HEK293T (cell line): ENCODE results near the gene CHD5.
"Not testable (repeated sequence)": the region's sequence is repeated elsewhere in the genome, so short reads cannot be mapped to it uniquely, and the experiment has no call there.

ENCODE experiments used
- CTCF ChIA-PET: fragments of 350-600 bp; formaldehyde crosslinking; extraction: SDS; loops from one replicate; lab custom pipeline; 2021; ENCODE audit warnings: antibody characterized with exemption, inconsistent platforms; lab: Yijun Ruan, JAX
- POLR2A ChIA-PET: fragments of 350-600 bp; formaldehyde crosslinking; extraction: SDS; loops from one replicate; lab custom pipeline; 2020; ENCODE audit warnings: antibody characterized with exemption, inconsistent platforms; lab: Yijun Ruan, JAX
- DNase-seq: peaks from one replicate; pipeline ENCODE4 v3.0.0; 2012; ENCODE audit warnings: mixed read lengths; ENCODE audit errors: extremely low spot score
- ARNT ChIP-seq: fragments of 450-650 bp; IDR thresholded peaks from 2 replicates; pipeline ENCODE4 v1.6.1; 2017; ENCODE audit warnings: mild to moderate bottlenecking
- BHLHE40 ChIP-seq: fragments of 450-650 bp; IDR thresholded peaks from 2 replicates; pipeline ENCODE4 v1.6.1; 2016; ENCODE audit warnings: mild to moderate bottlenecking, moderate library complexity, borderline replicate concordance
- CTBP1 ChIP-seq: fragments of 450-650 bp; IDR thresholded peaks from 2 replicates; pipeline ENCODE4 v1.6.1; 2016; ENCODE audit warnings: borderline replicate concordance
- ELF4 ChIP-seq: fragments of 450-650 bp; IDR thresholded peaks from 2 replicates; pipeline ENCODE4 v1.6.1; 2017; ENCODE audit warnings: antibody characterized with exemption
- FOXA1 ChIP-seq: fragments of 450-650 bp; IDR thresholded peaks from 2 replicates; pipeline ENCODE4 v1.6.1; 2016; ENCODE audit warnings: mild to moderate bottlenecking
- FOXK2 ChIP-seq: fragments of 450-650 bp; IDR thresholded peaks from 2 replicates; pipeline ENCODE4 v1.6.1; 2016; ENCODE audit warnings: mild to moderate bottlenecking
- FOXM1 ChIP-seq: fragments of 450-650 bp; IDR thresholded peaks from 2 replicates; pipeline ENCODE4 v1.6.1; 2017; ENCODE audit warnings: mild to moderate bottlenecking, borderline replicate concordance
- HDGF ChIP-seq: fragments of 450-650 bp; IDR thresholded peaks from 2 replicates; pipeline ENCODE4 v1.6.1; 2017; ENCODE audit warnings: antibody characterized with exemption, borderline replicate concordance
- L3MBTL2 ChIP-seq: fragments of 450-650 bp; conservative IDR thresholded peaks from 2 replicates; pipeline ENCODE4 v1.6.1; 2016; ENCODE audit warnings: mild to moderate bottlenecking
- LEF1 ChIP-seq: fragments of 450-650 bp; IDR thresholded peaks from 2 replicates; pipeline ENCODE4 v1.6.1; 2017; ENCODE audit warnings: mild to moderate bottlenecking, borderline replicate concordance
- NFRKB ChIP-seq: fragments of 450-650 bp; IDR thresholded peaks from 2 replicates; pipeline ENCODE4 v1.6.1; 2016; ENCODE audit warnings: mild to moderate bottlenecking, moderate library complexity
- PKNOX1 ChIP-seq: fragments of 450-650 bp; IDR thresholded peaks from 2 replicates; pipeline ENCODE4 v1.6.1; 2016
- SP1 ChIP-seq: fragments of 450-650 bp; IDR thresholded peaks from 2 replicates; pipeline ENCODE4 v1.6.1; 2017
- SUZ12 ChIP-seq: fragments of 450-650 bp; IDR thresholded peaks from 2 replicates; pipeline ENCODE4 v1.6.1; 2016; ENCODE audit warnings: mild to moderate bottlenecking
- TARDBP ChIP-seq: fragments of 450-650 bp; IDR thresholded peaks from 2 replicates; pipeline ENCODE4 v1.6.1; 2016
- ZNF384 ChIP-seq: fragments of 450-650 bp; IDR thresholded peaks from 2 replicates; pipeline ENCODE4 v1.6.1; 2016

Gene CHD5

DNA sequence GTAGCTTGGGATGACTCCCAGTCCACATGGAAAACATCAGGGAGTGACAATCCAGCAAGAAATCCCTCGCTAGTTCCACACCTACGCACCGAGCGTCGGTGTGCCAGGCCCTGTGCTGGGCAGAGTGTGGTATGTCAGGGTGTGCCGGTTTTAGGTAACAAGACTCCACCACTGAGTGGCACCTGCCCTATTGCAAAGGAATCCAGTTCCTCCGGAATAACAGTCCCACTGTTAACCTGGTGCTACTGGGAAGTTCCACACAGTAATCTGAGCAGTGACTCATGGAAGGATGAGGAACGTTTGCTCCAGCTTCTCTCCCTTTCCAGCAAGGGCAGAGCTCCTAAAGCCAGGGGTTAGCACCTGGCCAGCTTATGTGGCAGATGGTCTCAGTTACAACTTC, 40.1 kb upstream of the CHD5 start:
- POLR2A ChIA-PET = interaction anchor here (0.9 to 2.0 kb wide), 2 partner anchors 13 to 15 kb away, joined by 3 to 8 read pairs; no protein-coding TSS in a partner anchor
- CTCF ChIA-PET = interaction anchor here (2.4 kb wide), 1 partner anchor 18 kb away, joined by 7 read pairs; no protein-coding TSS in a partner anchor
- TF ChIP-seq CTBP1 (no peak), FOXA1 (no peak), ELF4 (no peak), ARNT (no peak), ZNF384 (no peak), L3MBTL2 (no peak), SP1 (no peak), FOXK2 (no peak), LEF1 (no peak), SUZ12 (no peak)
- DNase-seq = no peak

GRCh38 chr1:6219641-6220040, 39.5 kb upstream of the CHD5 start:
- CTCF ChIA-PET, DNase-seq: not testable (repeated sequence)
- POLR2A ChIA-PET = interaction anchor here (2.0 kb wide), 1 partner anchor 13 kb away, joined by 8 read pairs; no protein-coding TSS in a partner anchor

- DNase-seq = no peak
- ChIA-PET POLR2A (interaction anchor here (0.7 to 2.2 kb wide), 4 partner anchors 13 to 18 kb away, joined by 3 to 9 read pairs (median 4); partner anchors contain the start of gene RNF207), CTCF (interaction anchor here (0.6 kb wide), 2 partner anchors 10 to 211 kb away, joined by 3 read pairs; no protein-coding TSS in a partner anchor)
- TF ChIP-seq FOXA1 = no peak
- TF ChIP-seq FOXM1 = no peak
- TF ChIP-seq NFRKB = no peak
- no peak for TF ChIP-seq FOXK2
- no peak for TF ChIP-seq ZNF384
- TF ChIP-seq HDGF = no peak
- no peak for TF ChIP-seq CTBP1
- no peak for TF ChIP-seq PKNOX1
- no peak for TF ChIP-seq SP1
- TF ChIP-seq LEF1 = no peak
- no peak for TF ChIP-seq ELF4
- no peak for TF ChIP-seq TARDBP
Observed at GRCh38 chr1:6218375-6219164, 38.4 kb upstream of the CHD5 start.

DNA sequence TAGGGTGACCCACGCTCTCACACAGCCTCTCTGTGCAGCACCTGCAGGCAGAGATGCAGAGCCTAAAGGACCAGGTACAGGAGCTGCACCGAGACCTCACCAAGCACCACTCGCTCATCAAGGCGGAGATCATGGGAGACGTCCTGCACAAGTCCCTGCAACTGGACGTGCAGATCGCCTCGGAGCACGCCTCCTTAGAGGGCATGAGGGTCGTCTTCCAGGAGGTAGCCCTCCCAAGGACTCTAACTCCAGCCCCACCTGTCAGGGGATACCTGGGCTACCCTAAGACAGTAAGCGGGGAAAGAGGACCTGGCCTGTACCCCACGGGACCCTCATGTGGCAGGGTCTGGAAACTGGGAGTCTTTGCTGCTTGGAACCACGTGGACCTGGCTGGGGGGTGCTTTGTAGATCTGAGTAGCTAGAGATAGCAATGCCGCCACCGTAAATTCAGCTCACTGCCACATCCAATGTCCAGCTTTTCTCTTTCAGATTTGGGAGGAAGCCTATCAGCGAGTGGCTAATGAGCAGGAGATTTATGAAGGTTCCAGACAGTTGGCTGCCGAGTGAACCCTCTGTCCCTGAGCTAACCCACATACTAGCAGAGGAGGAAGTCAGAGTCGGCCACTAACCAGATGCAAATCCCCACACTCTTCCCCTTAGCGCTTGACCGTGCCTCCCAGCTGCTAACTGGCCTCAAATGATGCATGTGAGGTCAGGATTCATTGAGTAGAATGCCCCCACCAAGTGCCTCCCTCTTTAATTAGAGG, 32.3 kb upstream of the CHD5 start:
- ChIA-PET POLR2A (interaction anchor here (0.6 kb wide), 1 partner anchor 14 kb away, joined by 3 read pairs; no protein-coding TSS in a partner anchor), CTCF (interaction anchor here (0.6 kb wide), 1 partner anchor 1953 kb away, joined by 3 read pairs; no protein-coding TSS in a partner anchor)
- TF ChIP-seq FOXM1 (no peak), PKNOX1 (no peak), FOXA1 (no peak), ARNT (no peak), ZNF384 (no peak), FOXK2 (no peak), L3MBTL2 (no peak), CTBP1 (no peak), NFRKB (no peak), LEF1 (no peak), HDGF (no peak), ELF4 (no peak), BHLHE40 (no peak), SUZ12 (no peak), SP1 (no peak), TARDBP (no peak)
- no peak for DNase-seq

DNA sequence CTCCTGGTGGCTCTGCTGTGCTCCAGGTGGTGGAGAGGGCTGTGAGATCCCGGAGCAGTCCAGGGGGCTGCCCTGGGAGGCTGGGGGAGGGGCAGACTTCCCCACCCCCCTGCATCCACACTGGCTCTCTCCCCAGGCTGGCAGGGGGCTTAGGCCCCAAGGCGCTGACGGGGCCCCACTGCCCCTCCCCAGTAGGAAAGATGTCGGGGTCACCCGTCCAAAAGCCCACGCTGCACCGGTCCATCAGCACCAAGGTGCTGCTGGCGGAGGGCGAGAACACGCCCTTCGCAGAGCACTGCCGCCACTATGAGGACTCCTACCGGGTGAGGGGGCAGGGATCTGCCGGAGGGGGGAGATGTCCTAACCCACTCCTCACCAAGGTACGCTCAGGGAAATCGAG, 31.6 kb upstream of the CHD5 start:
- ChIA-PET POLR2A (no interaction called here), CTCF (no interaction called here)
- no peak for DNase-seq
- TF ChIP-seq SP1 = no peak
- TF ChIP-seq TARDBP = no peak
- no peak for TF ChIP-seq PKNOX1
- TF ChIP-seq L3MBTL2 = no peak
- TF ChIP-seq LEF1 = no peak
- TF ChIP-seq ARNT = no peak
- TF ChIP-seq CTBP1 = no peak
- TF ChIP-seq FOXK2 = no peak
- TF ChIP-seq BHLHE40 = no peak
- no peak for TF ChIP-seq NFRKB
- TF ChIP-seq HDGF = no peak
